Measurements from ENCODE around the gene NAALADL1. TPM values are rescaled to one million over a fixed set of nuclear protein-coding genes. Genes with fewer than 3 reads are reported as not detected.
A peak's percentile ranks its signal among the peaks of the same experiment; 100 is the strongest.

NAALADL1 gene
- total and polyA plus RNA-seq, 9 of the 15 experiments (the other 6 are each of a cell fraction or from before 2014, with no cell fraction given): 0.06 to 0.72 (median 0.22) TPM; not detected in 4

DNA sequence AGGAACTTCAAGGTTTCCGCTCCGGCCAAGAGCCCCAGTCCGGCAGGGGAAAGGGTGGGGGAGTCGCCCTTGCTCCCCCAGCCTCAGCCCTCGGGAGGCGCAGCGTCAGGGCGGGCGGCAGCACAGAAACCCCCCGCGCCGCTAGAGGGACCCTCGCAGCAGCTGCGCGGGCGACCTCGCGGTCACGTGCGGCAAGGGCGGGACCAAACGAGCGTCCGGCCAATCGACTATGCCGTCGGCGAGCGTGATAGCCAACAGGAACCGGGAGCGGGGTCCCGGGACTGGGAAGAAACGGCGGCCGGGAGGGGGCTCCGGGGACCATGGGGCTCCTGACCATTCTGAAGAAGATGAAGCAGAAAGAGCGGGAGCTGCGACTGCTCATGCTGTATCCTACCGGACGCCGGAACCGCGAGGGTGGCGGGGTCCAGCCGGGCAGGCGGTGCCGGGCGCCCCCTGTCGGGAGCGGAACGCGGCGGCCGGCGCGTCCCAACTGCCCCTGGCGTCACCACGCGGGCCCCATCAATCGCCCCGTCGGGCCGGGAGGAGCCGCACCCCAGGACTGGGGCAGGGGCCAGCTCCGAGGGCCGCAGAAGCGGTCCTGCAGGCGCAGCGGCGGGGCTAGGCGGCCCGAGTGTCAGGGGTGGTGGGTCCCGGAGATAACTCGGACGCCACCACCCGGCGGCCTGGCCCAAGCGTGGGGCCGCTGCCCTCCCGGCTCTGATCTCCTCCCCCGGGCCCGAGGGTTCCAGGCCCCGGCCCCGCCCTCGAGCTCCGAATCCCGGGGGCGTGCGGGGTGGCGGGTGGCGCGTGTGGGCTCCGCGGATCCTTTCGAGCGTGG is 44.2 kb downstream of the NAALADL1 start, which contains the start of gene ARL2 (continued):
- TF ChIP-seq, protein P1, sequence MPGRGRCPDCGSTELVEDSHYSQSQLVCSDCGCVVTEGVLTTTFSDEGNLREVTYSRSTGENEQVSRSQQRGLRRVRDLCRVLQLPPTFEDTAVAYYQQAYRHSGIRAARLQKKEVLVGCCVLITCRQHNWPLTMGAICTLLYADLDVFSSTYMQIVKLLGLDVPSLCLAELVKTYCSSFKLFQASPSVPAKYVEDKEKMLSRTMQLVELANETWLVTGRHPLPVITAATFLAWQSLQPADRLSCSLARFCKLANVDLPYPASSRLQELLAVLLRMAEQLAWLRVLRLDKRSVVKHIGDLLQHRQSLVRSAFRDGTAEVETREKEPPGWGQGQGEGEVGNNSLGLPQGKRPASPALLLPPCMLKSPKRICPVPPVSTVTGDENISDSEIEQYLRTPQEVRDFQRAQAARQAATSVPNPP (IDR thresholded peaks at IDR 0.05; ENCODE audit: borderline replicate concordance, insufficient read depth, insufficient read length): no peak
- TF ChIP-seq ZBTB8A (IDR thresholded peaks at IDR 0.05; ENCODE audit: partially characterized antibody) (no peak), POLR2A (conservative IDR thresholded peaks at IDR 0.05) (peak; percentile 76; the same call in 1 of the 2 replicates), SMARCA5 (IDR thresholded peaks at IDR 0.05) (no peak), TGIF2 (CRISPR knock-in tag; IDR thresholded peaks at IDR 0.05) (peak; percentile 96; the same call in 1 of the 2 replicates), ARID2 (IDR thresholded peaks at IDR 0.05) (no peak), PTTG1 (tag; IDR thresholded peaks at IDR 0.05; ENCODE audit: low read depth) (no peak), FOSL1 (tag; conservative IDR thresholded peaks at IDR 0.05) (peak; percentile 59), HDGF (IDR thresholded peaks at IDR 0.05) (no peak), MAZ (CRISPR knock-in tag; conservative IDR thresholded peaks at IDR 0.05 in 1 of 2, IDR thresholded peaks at IDR 0.05 in 1 of 2) (peak; percentile 52 to 79; a peak in 3 of 4 replicates), MAFK (IDR thresholded peaks at IDR 0.05; ENCODE audit: low read length) (no peak), DMBX1 (CRISPR knock-in tag; IDR thresholded peaks at IDR 0.05; ENCODE audit: borderline replicate concordance) (peak; percentile 30; the same call in 1 of the 2 replicates), EZH2 (IDR thresholded peaks at IDR 0.05; ENCODE audit: borderline replicate concordance, low read depth, low read length) (no peak), GABPB1 (CRISPR knock-in tag; IDR thresholded peaks at IDR 0.05) (peak; percentile 85), CHD2 (IDR thresholded peaks at IDR 0.05; ENCODE audit: low read depth, low read length) (peak; percentile 19; the same call in 1 of the 2 replicates), SMAD3 (CRISPR knock-in tag; conservative IDR thresholded peaks at IDR 0.05) (0 out of 2 replicates have a peak, but pooled peaks have one; percentile 11), IFI16 (CRISPR knock-in tag; IDR thresholded peaks at IDR 0.05) (no peak), ZC3H11A (IDR thresholded peaks at IDR 0.05; ENCODE audit: low read depth, low read length) (no peak), MIER1 (IDR thresholded peaks at IDR 0.05; ENCODE audit: low read depth) (no peak), ARNT (IDR thresholded peaks at IDR 0.05) (no peak; a peak in 1 of 4 replicates), TAF9B (IDR thresholded peaks at IDR 0.05; ENCODE audit: partially characterized antibody) (no peak)
- TF ChIP-seq, protein P2, sequence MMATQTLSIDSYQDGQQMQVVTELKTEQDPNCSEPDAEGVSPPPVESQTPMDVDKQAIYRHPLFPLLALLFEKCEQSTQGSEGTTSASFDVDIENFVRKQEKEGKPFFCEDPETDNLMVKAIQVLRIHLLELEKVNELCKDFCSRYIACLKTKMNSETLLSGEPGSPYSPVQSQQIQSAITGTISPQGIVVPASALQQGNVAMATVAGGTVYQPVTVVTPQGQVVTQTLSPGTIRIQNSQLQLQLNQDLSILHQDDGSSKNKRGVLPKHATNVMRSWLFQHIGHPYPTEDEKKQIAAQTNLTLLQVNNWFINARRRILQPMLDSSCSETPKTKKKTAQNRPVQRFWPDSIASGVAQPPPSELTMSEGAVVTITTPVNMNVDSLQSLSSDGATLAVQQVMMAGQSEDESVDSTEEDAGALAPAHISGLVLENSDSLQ (IDR thresholded peaks at IDR 0.05): peak; percentile 70
- TF ChIP-seq, protein P3, sequence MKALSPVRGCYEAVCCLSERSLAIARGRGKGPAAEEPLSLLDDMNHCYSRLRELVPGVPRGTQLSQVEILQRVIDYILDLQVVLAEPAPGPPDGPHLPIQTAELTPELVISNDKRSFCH (CRISPR knock-in tag; IDR thresholded peaks at IDR 0.05): no peak
- TF ChIP-seq, protein P3 (tag; IDR thresholded peaks at IDR 0.05): 0 out of 2 replicates have a peak, but pooled peaks have one; percentile 64
- TF ChIP-seq, protein P4, sequence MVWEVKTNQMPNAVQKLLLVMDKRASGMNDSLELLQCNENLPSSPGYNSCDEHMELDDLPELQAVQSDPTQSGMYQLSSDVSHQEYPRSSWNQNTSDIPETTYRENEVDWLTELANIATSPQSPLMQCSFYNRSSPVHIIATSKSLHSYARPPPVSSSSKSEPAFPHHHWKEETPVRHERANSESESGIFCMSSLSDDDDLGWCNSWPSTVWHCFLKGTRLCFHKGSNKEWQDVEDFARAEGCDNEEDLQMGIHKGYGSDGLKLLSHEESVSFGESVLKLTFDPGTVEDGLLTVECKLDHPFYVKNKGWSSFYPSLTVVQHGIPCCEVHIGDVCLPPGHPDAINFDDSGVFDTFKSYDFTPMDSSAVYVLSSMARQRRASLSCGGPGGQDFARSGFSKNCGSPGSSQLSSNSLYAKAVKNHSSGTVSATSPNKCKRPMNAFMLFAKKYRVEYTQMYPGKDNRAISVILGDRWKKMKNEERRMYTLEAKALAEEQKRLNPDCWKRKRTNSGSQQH (CRISPR knock-in tag; IDR thresholded peaks at IDR 0.05): no peak
- TF ChIP-seq, protein P5, sequence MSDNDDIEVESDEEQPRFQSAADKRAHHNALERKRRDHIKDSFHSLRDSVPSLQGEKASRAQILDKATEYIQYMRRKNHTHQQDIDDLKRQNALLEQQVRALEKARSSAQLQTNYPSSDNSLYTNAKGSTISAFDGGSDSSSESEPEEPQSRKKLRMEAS (CRISPR knock-in tag; IDR thresholded peaks at IDR 0.05): peak; percentile 100

Measured in K562 (cell line).